OCI-LY1 (cell line): ENCODE data around the gene OLIG2.

Experiments used
- CTCF ChIP-seq: fragments of 200-600 bp; sonication (generic), shearing (Covaris generic); IDR thresholded peaks from 2 replicates; pipeline ENCODE4 v1.5.1; 2017; ENCODE audit warnings: mild to moderate bottlenecking, antibody characterized with exemption, low read length, moderate library complexity, mixed read lengths
- EZH2 ChIP-seq: fragments of 200-600 bp; sonication (generic), shearing (Covaris generic); IDR thresholded peaks from 2 replicates; pipeline ENCODE4 v1.8.0; 2017; ENCODE audit warnings: borderline replicate concordance, mixed run types, mild to moderate bottlenecking, antibody characterized with exemption, low read length, moderate library complexity, mixed read lengths

GRCh38 chr21:33036430-33037162, 10.9 kb downstream of the OLIG2 start:
- no peak for TF ChIP-seq EZH2
- TF ChIP-seq CTCF, result no peak
